KMS-11 (cell line): Measurements from ENCODE around the gene HDAC4.

ENCODE experiments used
- H2AFZ ChIP-seq: fragments of 200-600 bp; sonication (generic); 2 replicates; pipeline ENCODE4 v1.6.1; 2016; ENCODE audit warnings: antibody characterized with exemption, mixed run types, low read depth
- H3K27ac ChIP-seq: fragments of 200-600 bp; sonication (generic); 2 replicates; pipeline ENCODE4 v1.6.1; 2016; ENCODE audit warnings: mild to moderate bottlenecking, mixed run types
- H3K27me3 ChIP-seq: fragments of 200-600 bp; sonication (generic); 2 replicates; pipeline ENCODE4 v1.6.1; 2017; ENCODE audit warnings: mild to moderate bottlenecking, low read depth, mixed run types, moderate library complexity; ENCODE audit not compliant: insufficient read depth
- H3K36me3 ChIP-seq: fragments of 200-600 bp; sonication (generic); 2 replicates; pipeline ENCODE4 v1.6.1; 2017; ENCODE audit warnings: mild to moderate bottlenecking, mixed run types; ENCODE audit not compliant: insufficient read depth
- H3K4me1 ChIP-seq: fragments of 200-600 bp; sonication (generic); 2 replicates; pipeline ENCODE4 v1.6.1; 2016; ENCODE audit warnings: mild to moderate bottlenecking, low read depth, mixed run types; ENCODE audit not compliant: poor library complexity, severe bottlenecking
- H3K4me2 ChIP-seq: fragments of 200-600 bp; sonication (generic); 2 replicates; pipeline ENCODE4 v1.7.0; 2016; ENCODE audit warnings: mild to moderate bottlenecking, mixed run types
- H3K4me3 ChIP-seq: fragments of 200-600 bp; sonication (generic); IDR thresholded peaks from 2 replicates; pipeline ENCODE4 v1.6.1; 2017; ENCODE audit warnings: low read depth, low read length, mixed read lengths; ENCODE audit not compliant: insufficient read depth
- H3K79me2 ChIP-seq: fragments of 200-600 bp; sonication (generic); 2 replicates; pipeline ENCODE4 v1.6.1; 2016; ENCODE audit warnings: low read depth, mixed run types; ENCODE audit not compliant: insufficient read depth
- H3K9ac ChIP-seq: fragments of 200-600 bp; sonication (generic); 2 replicates; pipeline ENCODE4 v1.6.1; 2016; ENCODE audit warnings: mild to moderate bottlenecking, mixed run types
- H4K20me1 ChIP-seq: fragments of 200-600 bp; sonication (generic); 2 replicates; pipeline ENCODE4 v1.6.1; 2016; ENCODE audit warnings: mild to moderate bottlenecking, mixed run types; ENCODE audit not compliant: insufficient read depth
- CTCF ChIP-seq: fragments of 200-600 bp; sonication (generic); conservative IDR thresholded peaks from 2 replicates; pipeline ENCODE4 v1.6.1; 2017; ENCODE audit warnings: low read depth, mild to moderate bottlenecking, antibody characterized with exemption, low read length, moderate library complexity, mixed read lengths

The HDAC4 gene

DNA sequence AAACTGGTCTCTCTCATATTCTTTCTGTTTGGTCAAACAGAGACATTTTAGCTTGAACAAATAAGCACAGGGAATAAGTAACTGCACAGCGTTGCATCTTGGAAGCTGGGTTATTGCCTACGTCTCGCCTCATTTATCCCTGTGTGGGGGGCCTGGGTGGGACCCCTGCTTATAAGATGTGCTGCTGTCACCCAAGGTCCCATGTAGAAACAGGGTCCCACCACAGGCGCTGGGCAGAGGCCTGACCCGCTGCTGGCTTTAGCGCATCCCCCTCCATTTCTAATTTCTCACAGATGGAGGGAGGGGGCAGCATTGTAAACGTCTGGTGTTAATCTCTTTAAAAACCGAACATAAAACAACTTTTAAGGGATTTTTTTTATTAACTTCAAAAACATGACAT, 207.8 kb downstream of the HDAC4 start:
- no peaks in the 10 kb centered on the region for H4K20me1 ChIP-seq
- no peak overlapping the region for H3K4me2 ChIP-seq
- H3K4me1 ChIP-seq = no peaks in the 10 kb centered on the region
- H3K36me3 ChIP-seq = no peaks in the 10 kb centered on the region
- H2AFZ ChIP-seq = no peak overlapping the region
- no peak overlapping the region for H3K4me3 ChIP-seq
- no peak overlapping the region for H3K9ac ChIP-seq
- no peaks in the 10 kb centered on the region for H3K79me2 ChIP-seq
- no peak overlapping the region for H3K27ac ChIP-seq
- TF ChIP-seq CTCF = no peak
- H3K27me3 ChIP-seq = no peaks in the 10 kb centered on the region

GRCh38 chr2:239192456-239192855, 208.4 kb downstream of the HDAC4 start:
- Histone ChIP-seq H4K20me1 (no peaks in the 10 kb centered on the region), H3K27me3 (no peaks in the 10 kb centered on the region), H3K4me2 (no peak overlapping the region), H3K4me1 (no peaks in the 10 kb centered on the region), H3K27ac (no peak overlapping the region), H3K4me3 (no peak overlapping the region), H3K36me3 (no peaks in the 10 kb centered on the region), H2AFZ (no peak overlapping the region), H3K79me2 (no peaks in the 10 kb centered on the region), H3K9ac (no peak overlapping the region)
- no peak for TF ChIP-seq CTCF

GRCh38 chr2:239190921-239191885, 209.6 kb downstream of the HDAC4 start:
- no peak overlapping the region for H3K9ac ChIP-seq
- no peaks in the 10 kb centered on the region for H3K27me3 ChIP-seq
- no peaks in the 10 kb centered on the region for H3K4me1 ChIP-seq
- H3K36me3 ChIP-seq = no peaks in the 10 kb centered on the region
- H3K4me2 ChIP-seq = no peak overlapping the region
- no peaks in the 10 kb centered on the region for H4K20me1 ChIP-seq
- no peak overlapping the region for H3K27ac ChIP-seq
- no peak for TF ChIP-seq CTCF
- H3K79me2 ChIP-seq = no peaks in the 10 kb centered on the region
- H2AFZ ChIP-seq = no peak overlapping the region
- H3K4me3 ChIP-seq = no peak overlapping the region

DNA sequence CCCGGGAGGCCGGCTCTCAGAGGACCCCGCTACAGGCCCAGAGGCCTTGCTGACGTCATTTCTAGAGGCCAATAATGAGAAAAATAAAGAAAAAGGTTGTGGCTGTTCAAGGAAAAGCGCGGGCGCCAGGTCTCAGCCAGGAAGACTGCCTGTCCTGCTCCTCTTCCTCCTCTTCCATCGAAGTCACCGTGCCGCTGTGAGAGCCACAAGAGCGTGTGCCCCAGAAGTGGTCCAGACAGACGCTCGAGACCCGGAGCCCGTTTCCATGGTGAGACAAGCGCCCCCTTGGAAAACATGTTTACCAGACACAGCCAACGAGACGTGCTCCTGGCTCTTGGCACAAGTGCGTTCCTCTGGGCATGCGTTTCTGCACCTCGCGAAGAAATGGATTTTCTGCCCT, 210.5 kb downstream of the HDAC4 start:
- no peak for TF ChIP-seq CTCF
- Histone ChIP-seq H3K79me2 (no peaks in the 10 kb centered on the region), H3K4me2 (no peak overlapping the region), H3K4me3 (no peak overlapping the region), H4K20me1 (no peaks in the 10 kb centered on the region), H3K27me3 (no peaks in the 10 kb centered on the region), H2AFZ (no peak overlapping the region), H3K27ac (no peak overlapping the region), H3K36me3 (no peaks in the 10 kb centered on the region), H3K9ac (no peak overlapping the region), H3K4me1 (no peaks in the 10 kb centered on the region)
